ENCODE measurements around the gene KEAP1.

Gene KEAP1

GRCh38 chr19:10523135-10523636, 20.0 kb upstream of the KEAP1 start:
- no peak for DNase-seq (ENCODE audit: low read depth, low spot score)

DNA sequence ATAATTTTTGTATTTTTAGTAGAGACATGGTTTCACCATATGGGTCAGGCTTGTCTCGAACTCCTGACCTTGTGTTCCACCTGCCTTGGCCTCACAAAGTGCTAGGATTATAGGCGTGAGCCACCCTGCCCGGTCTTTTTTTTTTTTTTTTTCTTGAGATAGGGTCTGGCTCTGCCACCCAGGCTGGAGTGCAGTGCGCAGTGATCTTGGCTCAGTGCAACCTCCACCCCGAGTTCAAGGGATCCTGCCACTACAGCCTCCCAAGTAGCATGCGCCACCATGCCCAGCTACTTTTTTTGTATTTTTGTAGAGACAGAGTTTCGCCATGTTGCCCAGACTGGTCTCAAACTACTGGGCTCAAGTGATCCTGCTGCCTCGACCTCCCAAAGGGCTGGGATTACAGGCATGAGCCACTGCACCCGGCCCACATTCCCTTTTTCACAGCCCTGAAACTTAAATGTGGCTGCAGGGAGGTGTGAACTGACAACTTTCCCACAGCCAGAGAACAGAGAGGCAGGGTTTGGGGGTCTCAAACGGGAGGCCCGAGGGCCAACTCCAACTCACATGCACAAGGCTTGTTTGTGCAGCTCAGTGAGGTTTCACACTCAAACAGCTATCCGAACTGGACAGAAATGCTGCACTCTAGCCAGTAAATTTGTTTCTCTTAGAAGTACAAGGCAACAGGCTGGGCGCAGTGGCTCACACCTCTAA, 18.5 kb upstream of the KEAP1 start:
- no peak for DNase-seq (ENCODE audit: low read depth, low spot score)

- DNase-seq (ENCODE audit: low read depth, low spot score) = no peak
Observed at GRCh38 chr19:10520652-10521318, 17.6 kb upstream of the KEAP1 start.

DNA sequence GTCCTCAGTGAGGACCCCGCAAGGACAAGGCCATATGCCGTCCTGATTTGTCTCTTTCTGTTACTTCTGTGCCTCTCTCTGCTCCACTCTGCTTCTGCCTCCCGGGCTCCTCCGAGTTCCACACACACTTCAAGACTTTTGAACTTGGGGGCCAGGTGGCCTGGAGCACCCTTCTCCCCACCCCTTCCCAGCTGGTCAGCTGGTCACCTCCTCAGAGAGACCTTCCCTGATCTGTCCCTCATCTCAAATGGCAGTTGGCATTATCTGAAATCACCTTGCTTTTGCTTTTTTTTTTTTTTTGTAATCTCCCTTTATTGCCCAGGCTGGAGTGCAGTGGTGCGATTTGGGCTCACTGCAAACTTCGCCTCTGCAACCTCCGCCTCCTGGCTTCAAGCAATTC, 16.3 kb upstream of the KEAP1 start:
- no peak for DNase-seq (ENCODE audit: low read depth, low spot score)

DNA sequence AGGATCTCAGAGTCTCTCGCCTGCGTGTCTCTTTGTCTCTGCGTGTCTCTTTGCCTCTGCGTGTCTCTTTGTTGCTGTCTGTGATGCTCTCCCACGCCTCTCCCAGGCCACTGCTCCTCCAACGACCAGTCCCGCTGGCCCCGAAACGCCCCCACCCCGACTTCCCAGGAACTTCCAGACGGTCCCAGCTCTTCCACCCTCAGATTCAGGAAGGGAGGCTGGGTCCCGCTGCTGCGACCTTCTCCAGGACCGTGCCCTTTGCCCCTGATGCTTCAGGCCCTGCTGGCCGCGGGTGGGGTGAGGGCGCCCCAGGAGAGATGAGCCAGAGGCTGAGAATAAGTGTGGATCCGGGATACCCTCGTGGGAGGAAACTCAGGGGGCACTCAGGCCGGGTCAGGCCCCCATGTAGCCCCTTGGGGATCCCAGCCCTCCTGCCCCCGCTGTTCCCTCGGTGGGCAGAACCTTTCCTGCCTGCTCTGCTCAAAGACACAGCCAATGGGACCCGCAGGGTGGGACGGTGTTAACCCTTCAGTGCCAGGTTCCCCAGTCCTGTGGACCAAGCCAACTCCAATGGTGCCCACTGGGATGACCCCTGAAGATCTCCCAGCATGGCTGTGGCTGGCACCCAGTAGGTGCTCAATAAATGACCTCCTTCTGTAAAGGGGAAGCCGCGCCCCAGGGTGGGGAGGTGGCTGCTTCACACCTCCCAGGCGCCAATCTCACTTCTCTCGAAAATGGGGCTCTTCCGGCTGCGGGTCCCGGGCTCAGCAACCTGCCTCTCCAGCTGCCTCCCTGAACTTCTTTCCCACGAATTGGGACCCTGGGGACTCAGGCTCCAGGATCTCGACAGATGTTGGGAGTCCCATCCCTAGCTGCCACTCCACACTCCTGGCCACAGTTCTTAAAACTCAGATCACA, 15.5 kb upstream of the KEAP1 start:
- DNase-seq (ENCODE audit: low read depth, low spot score) = no peak

DNA sequence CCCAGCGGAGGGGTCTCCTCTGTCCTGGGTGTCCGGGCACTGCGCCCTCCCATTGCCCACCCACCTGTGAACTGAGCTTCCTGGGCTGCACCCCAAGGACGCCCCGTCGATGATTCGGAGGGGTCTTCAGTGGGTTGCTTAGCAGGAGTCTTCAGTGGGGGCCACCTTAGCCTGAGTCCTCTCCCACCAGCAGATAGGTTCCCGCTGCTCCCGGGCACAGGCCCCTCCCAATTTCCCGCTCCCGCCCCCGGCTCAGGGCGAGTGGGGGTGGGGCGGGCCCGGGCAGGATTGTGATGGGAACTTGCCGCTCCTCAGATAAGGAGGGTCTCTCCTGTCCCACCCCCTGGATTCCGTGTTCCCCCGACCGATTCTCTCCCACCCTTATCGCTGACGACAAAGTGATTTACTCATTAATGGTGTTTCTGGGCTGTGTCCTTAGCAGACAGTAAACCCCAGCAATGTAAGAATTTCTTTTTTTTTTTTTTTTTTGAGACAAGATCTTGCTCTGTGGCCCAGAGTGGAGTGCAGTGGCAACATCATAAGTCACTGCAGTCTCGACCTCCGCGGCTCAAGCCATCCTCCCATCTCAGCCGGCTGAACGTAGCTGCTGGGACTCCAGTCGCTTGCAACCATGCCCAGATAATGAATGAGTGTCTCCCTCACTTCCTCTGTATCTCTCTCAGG, 14.7 kb upstream of the KEAP1 start:
- peak; percentile 69 for DNase-seq (ENCODE audit: low read depth, low spot score)

- DNase-seq (ENCODE audit: low read depth, low spot score) = peak; percentile 62
Observed at GRCh38 chr19:10517361-10517759, 14.2 kb upstream of the KEAP1 start, which contains the start of gene S1PR5. Gene S1PR5, minus strand, starts transcription at chr19:10517447. Its CDS starts 2,436 bp downstream, at chr19:10515011.

DNA sequence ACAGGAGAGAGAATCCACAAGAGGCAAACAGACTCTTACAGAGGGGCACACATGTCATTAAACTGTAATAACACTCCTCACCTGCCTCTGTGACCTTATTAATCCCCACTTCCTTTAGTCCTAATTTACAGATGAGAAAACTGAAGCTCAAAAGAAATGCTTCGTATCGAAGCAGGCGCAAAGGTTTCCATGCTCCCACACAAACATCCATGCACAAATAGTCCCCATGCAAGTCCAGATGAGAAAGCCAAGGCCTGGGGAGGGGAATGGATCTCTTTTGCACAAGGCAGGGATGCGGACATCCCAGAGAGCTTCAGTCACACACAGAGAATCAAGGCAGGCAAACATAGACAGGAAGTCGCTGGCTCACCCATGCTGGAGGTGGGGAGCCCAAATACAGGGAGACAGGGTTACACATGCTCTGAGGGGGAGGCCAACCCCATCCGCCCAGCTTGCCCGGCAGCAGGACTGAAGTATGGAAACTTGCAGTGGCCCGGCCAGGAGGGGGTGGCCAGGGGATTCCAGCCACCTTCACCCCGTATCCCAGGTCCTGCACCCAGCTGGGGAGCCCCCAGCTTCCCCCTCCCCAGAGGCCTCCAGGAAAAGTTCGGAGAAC, 13.6 kb upstream of the KEAP1 start:
- DNase-seq (ENCODE audit: low read depth, low spot score) = no peak

DNA sequence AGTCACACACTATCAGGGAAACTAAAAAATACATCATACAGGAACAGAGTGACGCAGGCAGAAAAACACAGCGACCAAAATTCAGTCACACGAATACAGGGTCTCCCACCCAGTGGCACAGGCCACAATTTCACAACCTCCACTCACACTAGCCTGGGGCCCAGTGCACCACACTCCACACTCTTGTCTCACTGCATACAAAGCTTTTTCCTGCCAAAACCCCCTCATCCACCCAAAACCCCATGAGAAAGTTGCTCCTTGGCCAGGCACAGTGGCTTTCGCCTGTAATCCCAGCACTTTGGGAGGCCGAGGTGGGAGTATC, 12.9 kb upstream of the KEAP1 start:
- DNase-seq (ENCODE audit: low read depth, low spot score) = no peak

DNA sequence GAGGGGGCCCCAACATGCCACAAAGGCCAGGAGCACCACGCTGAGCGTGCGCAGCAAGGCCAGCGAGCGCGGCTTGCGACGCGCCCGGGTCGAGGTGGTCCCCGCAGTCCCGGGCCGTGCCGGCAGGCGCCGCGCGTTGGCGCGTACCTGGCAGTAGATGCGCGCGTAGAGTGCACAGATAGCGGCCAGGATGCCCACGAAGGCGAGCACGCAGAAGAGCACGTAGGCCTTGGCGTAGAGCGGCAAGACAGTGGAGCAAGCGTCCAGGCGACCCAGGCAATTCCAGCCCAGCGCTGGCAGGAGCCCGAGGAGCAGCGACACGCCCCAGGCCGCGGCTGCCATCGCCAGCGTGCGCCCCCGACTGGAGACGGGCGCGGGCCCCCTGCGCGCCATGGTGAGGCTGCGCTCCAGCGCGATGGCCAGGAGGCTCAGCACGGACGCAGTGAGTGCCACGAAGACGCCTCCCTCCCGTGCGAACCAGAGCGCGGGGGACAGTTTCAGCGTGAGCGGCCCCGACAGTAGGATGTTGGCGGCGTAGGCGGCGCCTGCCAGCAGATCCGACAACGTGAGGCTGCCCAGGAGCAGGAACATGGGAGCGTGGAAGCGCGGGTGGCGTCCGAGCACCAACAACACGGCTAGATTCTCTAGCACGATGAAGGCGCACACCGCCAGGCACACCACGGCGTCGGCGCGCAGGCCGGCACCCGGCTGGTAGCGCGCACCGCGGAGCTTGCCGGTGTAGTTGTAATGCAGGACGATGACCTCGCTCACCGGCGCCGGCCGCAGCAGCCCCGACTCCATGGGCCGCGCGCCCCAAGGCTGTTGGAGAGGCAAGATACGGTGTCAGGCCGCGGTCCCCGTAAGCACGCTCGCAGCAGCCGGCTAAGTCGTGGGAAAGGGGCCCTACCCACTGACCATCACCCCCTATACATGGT, 11.3 kb upstream of the KEAP1 start:
- peak; percentile 64 for DNase-seq (ENCODE audit: low read depth, low spot score)

DNA sequence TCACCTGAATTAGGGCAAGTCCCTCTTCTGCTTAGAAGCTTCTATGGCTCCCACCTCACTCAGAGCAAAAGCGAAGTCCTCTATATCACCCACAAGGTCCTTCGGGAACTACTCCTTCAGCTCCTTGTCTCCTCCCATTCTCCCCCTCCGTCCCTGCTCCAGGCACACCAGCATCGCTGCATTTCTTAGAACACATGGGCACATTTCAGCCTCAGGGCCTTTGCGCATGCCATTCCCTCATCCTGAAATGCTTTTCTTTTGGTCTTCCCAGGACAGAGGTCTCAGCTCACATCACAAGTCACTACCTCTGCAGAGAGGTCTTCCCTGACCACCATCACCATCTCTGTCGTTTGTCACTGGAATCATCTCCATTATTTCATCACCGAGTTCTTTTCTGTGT, 10.1 kb upstream of the KEAP1 start:
- peak; percentile 59 for DNase-seq (ENCODE audit: low read depth, low spot score)

DNA sequence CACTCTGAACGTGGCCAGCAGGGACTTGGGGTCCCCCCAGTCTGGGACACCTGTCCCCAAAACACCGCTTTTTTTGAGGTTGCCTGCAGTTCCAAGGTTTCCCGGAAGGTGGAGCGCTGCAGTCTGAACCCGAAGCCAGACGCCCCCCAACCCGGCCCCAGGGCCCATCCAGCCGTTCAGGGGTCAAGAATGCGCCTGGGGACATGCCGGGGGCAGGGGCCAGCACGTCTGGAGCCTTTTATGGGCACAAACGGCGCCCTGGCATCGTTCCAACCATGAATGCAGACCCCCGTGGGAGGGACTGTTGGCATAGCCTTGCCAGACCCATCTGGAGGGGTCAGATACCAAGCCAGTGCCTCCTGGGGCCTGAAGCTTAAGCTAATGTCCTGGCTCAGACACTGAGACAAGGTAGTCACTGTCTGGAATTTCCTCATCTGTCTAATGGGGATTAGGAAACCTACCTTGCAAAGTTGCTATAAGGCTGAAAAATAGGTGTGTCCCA, 7.2 kb upstream of the KEAP1 start:
- peak; percentile 56 for DNase-seq (ENCODE audit: low read depth, low spot score)

DNA sequence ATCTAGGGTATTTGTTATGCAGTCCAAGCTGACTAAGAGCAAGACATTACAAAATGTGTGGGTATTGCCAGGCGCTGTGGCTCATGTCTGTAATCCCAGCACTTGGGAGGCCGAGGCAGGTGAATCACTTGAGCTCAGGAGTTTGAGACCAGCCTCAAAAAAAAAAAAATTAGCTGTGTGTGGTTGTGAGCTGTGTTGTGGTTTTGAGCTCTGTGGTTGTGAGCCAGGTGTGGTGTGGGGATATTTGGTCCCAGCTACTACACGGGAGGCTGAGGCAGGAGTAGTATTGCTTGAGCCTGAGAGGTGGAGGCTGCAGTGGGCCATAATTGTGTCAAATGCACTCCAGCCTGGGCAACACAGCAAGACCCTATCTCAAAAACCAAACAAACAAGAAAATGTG, 5.6 kb upstream of the KEAP1 start:
- no peak for DNase-seq (ENCODE audit: low read depth, low spot score)

DNA sequence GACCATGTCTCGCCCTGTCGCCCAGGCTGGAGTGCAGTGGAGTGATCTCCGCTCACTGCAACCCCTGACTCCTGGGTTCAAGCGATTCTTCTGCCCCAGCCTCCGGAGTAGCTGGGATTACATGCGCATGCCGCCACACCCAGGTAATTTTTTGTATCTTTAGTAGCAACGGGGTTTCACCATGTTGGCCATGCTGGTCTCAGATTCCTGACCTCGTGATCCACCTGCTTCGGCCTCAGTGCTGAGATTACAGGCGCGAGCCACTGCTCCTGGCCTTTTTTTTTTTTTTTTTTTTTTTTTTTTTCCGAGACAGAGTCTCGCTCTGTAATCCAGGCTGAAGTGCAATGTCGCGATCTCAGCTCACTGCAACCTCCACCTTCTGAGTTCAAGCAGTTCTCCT, 4.9 kb upstream of the KEAP1 start:
- DNase-seq (ENCODE audit: low read depth, low spot score) = no peak

DNA sequence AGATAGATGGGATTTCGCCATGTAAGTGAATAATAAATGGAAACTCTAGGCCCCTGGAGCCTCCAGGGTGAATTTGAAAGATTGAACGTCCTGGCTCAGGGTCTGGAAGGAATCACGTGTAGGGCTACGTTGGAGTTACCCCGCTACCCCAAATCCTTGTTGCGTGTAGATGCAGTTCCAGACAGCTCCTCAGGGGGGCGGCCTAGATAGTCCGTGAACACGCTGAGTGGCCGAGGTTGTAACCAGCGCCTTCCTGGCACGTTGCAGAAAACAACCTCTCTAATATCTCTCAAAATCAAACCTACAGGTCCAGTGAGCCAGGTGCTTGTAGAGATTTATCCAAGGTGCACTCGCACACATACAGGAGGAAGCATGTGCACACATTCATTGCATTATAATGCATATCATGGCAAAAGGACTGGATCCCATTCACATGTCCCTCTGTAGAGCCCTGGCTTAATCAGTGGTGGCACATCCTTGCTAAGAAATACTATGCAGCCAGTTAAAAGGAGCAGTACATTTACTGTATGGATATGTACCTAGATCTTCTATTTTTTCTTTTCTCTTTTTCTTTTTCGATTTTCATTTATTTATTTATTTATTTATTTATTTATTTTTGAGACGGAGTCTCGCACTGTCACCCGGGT, 2.5 kb upstream of the KEAP1 start:
- peak; percentile 79 for DNase-seq (ENCODE audit: low read depth, low spot score)

DNA sequence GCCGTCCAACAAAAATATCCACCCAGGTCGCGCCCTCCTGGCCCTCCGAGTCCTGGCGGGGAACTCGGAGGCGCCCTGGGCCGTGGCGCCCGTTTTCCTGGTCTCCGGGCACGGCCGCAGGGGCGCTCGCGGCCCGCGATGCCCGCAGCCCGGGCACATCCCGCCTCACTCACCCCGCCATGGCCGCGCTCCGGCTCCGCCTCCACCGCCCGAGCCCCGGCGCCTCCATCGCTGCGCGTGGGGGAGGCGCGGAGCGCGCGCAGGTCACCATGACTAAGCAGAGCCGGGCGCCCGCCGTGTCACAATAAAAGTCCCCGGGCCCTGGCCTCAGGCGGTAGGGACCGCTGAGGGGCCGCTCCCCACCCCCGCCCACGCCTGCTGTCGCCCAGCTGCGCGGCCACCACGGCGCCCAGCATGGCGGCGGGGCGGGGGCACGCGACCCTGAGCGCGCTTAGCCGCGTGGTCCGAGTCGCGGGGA, 593 bp downstream of the KEAP1 start:
- peak; percentile 84 for DNase-seq (ENCODE audit: low read depth, low spot score)

DNA sequence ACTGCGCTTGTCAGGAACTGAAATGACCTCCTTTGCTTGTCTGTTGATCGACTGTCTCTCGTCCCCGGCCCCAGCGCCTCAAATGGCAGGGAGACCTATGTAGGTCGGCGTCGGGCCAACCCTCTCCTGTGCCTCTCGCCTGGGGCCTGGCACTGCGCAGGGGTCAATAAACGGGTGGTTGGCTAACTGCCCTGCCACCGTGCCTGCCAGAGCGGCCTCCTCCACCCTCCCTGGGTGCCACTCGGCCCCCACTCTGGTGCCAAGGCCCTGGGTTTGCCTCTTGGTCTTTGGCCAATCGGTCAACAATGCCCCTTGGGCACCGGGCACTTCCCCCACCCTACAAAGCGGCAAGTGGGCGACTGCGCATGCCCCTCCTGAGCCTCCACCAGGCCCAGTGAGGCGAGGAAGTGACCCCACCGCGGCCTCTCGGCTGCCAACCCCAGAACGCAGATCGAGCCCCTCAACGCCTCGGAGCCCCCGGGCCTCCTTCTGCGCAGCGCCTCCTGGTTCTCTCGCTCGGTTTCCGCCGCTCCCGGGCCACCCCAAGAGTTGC, 1.1 kb downstream of the KEAP1 start:
- DNase-seq (ENCODE audit: low read depth, low spot score) = peak; percentile 60

- peak; percentile 62 for DNase-seq (ENCODE audit: low read depth, low spot score)
Observed at GRCh38 chr19:10500247-10500592, 2.9 kb downstream of the KEAP1 start.

All from ELF-1 (cell line).